WERI-Rb-1 (cell line): ENCODE results near the gene STOX2.
"Not testable (repeated sequence)": the region's sequence is repeated elsewhere in the genome, so short reads cannot be mapped to it uniquely, and the experiment has no call there.

Experiments used
- DNase-seq: peaks from one replicate; pipeline ENCODE4 v3.0.0-alpha.2; 2020
- H3K27ac ChIP-seq: fragments of 250-450 bp; sonication (Bioruptor Pico); 2 replicates; pipeline ENCODE4 v1.5.1; 2020; ENCODE audit warnings: mild to moderate bottlenecking, moderate library complexity
- H3K27me3 ChIP-seq: fragments of 250-450 bp; sonication (Bioruptor Pico); 2 replicates; pipeline ENCODE4 v1.5.1; 2021; ENCODE audit warnings: mild to moderate bottlenecking, low read depth, moderate library complexity; ENCODE audit not compliant: insufficient read depth, severe bottlenecking
- H3K36me3 ChIP-seq: fragments of 250-450 bp; sonication (Bioruptor Pico); 2 replicates; pipeline ENCODE4 v1.5.1; 2020; ENCODE audit warnings: mild to moderate bottlenecking, moderate library complexity
- H3K4me3 ChIP-seq: 2 replicates; pipeline ENCODE4 v1.5.1; 2011; ENCODE audit warnings: low read depth, mild to moderate bottlenecking, control low read depth, low read length
- H3K9me3 ChIP-seq: fragments of 250-450 bp; sonication (Bioruptor Pico); 2 replicates; pipeline ENCODE4 v1.5.1; 2021; ENCODE audit warnings: mild to moderate bottlenecking, moderate library complexity; ENCODE audit not compliant: severe bottlenecking
- TF ChIP-seq, protein P1 (sequence below): IDR thresholded peaks from 2 replicates; pipeline ENCODE4 v1.5.1; 2011; ENCODE audit warnings: low read depth, mild to moderate bottlenecking, control low read depth, inconsistent platforms, low read length

The STOX2 gene

DNA sequence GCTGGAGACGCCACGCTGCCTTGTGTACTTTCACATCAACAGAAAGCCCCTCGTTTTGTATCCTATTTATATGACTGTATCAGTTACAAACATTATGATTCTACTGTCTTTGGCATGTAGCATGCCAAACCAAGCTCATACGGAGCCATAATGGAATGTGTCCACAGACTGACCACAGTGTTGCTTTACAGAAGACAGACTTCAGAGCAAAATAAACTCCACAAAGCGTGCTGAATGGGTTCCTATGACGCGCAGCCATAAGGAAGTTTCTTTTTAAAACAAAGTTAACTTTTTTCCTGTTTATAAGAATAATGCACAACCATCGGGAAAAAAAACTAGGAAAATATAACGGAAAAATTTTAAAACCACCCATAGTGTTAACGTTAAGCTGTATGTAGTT, 136.0 kb downstream of the STOX2 start:
- Histone ChIP-seq H3K27me3 (no peaks in the 10 kb centered on the region), H3K27ac (no peak overlapping the region), H3K9me3 (no peaks in the 10 kb centered on the region), H3K4me3 (no peak overlapping the region), H3K36me3 (no peaks in the 10 kb centered on the region)
- TF ChIP-seq, protein P1, sequence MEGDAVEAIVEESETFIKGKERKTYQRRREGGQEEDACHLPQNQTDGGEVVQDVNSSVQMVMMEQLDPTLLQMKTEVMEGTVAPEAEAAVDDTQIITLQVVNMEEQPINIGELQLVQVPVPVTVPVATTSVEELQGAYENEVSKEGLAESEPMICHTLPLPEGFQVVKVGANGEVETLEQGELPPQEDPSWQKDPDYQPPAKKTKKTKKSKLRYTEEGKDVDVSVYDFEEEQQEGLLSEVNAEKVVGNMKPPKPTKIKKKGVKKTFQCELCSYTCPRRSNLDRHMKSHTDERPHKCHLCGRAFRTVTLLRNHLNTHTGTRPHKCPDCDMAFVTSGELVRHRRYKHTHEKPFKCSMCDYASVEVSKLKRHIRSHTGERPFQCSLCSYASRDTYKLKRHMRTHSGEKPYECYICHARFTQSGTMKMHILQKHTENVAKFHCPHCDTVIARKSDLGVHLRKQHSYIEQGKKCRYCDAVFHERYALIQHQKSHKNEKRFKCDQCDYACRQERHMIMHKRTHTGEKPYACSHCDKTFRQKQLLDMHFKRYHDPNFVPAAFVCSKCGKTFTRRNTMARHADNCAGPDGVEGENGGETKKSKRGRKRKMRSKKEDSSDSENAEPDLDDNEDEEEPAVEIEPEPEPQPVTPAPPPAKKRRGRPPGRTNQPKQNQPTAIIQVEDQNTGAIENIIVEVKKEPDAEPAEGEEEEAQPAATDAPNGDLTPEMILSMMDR = no peak
- DNase-seq = no peak

DNA sequence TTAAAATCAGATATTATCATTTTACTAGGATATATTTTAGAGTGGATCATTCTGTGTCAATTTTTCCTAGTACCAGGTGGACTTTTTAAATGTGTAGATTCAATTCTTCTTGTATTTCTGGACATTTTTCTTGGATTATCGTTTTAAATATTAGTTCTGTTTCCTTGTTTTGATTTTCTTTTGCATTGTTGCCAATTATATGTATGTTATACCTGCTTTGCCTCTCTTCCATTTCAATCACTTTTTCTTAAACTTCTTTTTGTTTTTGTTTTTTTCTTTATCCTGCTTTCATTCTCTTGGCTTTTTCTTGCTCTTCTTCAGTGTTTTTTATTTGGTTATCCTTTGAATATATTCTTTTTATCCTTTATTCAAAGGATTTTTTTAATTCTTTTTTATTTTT, 141.0 kb downstream of the STOX2 start:
- no peaks in the 10 kb centered on the region for H3K36me3 ChIP-seq
- no peaks in the 10 kb centered on the region for H3K27me3 ChIP-seq
- no peaks in the 10 kb centered on the region for H3K9me3 ChIP-seq
- TF ChIP-seq, protein P1 = no peak
- no peak overlapping the region for H3K27ac ChIP-seq
- H3K4me3 ChIP-seq = no peak overlapping the region
- no peak for DNase-seq

DNA sequence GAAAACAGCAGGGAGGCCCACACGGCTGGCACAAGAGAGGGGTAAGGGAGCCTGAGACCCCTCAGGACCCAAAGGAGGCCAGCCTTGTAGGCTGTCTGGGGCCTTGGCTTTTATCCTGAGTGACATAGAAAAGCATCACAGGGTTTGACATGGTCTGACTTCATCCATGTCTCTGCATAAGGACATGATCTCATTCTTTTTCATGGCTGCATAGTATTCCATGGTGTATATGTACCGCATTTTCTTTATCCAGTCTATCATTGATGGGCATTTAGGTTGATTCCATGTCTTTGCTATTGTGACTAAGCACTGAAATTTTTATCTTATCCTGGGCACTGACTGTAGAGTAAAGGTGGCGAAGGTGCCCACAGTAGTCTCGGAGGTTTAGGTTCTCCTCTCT, 146.2 kb downstream of the STOX2 start:
- not testable (repeated sequence) for H3K27me3 ChIP-seq, H3K27ac ChIP-seq, H3K36me3 ChIP-seq, H3K4me3 ChIP-seq, DNase-seq, H3K9me3 ChIP-seq

DNA sequence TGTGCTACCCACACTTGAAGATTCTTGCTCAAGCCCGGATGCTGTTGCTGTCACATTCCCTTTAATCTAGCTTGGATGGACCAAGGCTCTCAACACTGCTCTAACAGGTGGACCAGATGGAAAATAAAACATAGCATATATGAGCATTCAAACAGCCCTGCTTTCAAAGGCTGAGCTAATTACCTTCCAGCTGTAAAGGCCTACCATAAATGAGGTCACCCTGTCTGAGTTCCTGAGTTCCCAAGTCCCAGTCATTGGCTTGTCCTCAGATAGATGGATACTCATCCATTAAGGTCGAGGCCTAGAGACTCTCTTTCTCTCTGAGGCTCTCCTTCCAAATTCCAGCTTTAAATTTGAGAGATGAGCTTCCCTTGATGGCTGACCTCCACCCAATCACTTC, 147.5 kb downstream of the STOX2 start:
- TF ChIP-seq, protein P1 = no peak
- Histone ChIP-seq H3K9me3 (no peaks in the 10 kb centered on the region), H3K27ac (no peak overlapping the region), H3K36me3 (no peaks in the 10 kb centered on the region), H3K4me3 (no peak overlapping the region), H3K27me3 (no peaks in the 10 kb centered on the region)
- no peak for DNase-seq

DNA sequence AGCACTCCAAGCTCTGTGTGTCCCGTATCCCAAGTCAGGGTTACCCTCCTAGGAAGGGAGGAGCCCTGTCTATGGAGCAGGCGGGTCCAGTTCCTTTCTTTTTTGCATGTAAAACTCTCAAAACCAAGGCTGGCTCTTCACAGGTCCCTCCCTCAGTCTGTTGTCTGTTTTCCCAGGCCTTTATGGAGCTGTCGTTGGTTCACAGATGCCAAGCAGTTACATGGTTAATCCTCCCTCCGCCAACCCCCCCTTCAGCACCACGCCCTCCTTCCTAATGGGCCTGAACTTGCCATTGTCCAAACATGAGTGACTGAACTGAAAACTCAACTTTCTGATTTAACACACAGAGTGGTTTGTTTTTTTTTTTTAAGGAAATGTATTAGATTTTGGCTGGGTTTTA, 148.3 kb downstream of the STOX2 start:
- no peaks in the 10 kb centered on the region for H3K9me3 ChIP-seq
- H3K36me3 ChIP-seq = no peaks in the 10 kb centered on the region
- no peak overlapping the region for H3K27ac ChIP-seq
- TF ChIP-seq, protein P1 = no peak
- no peaks in the 10 kb centered on the region for H3K27me3 ChIP-seq
- H3K4me3 ChIP-seq = no peak overlapping the region
- DNase-seq = no peak

DNA sequence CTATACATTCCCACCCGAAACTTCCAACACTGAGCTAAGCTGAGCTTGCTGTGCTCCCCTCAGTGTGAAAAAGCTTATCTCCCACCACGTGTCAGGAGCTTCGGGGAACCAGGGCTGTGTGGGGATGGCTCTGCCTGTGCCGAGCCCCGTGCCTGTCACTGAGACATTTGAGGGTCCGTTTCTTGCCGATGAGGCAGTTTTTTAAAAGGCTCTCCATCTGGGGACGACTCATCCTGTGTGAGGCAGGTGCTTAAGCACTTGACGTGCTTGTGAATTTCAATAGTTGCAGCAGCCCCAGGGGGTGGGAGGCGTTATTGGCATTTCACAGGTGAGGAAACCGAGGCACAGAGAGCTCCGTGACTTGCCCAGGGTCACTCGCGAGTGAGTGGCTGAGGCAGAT, 151.8 kb downstream of the STOX2 start:
- Histone ChIP-seq H3K27me3 (no peaks in the 10 kb centered on the region), H3K4me3 (no peak overlapping the region), H3K27ac (no peak overlapping the region), H3K36me3 (no peaks in the 10 kb centered on the region), H3K9me3 (no peaks in the 10 kb centered on the region)
- DNase-seq = no peak
- TF ChIP-seq, protein P1 = no peak
